Endothelial cell of hepatic sinusoid (primary cell): ENCODE results near the gene PGS1.

ENCODE experiments used
- in situ Hi-C: cut with HindIII; loops from 2 replicates; pipeline ENCODE4 v1.10.0; 2017; ENCODE audit warnings: low sequenced_read_pairs

Gene PGS1

GRCh38 chr17:78421534-78422266 lies 43.3 kb downstream of the PGS1 start:
- in situ Hi-C loops = no loop called here

GRCh38 chr17:78422267-78422605 lies 43.8 kb downstream of the PGS1 start:
- in situ Hi-C loops = no loop called here

DNA sequence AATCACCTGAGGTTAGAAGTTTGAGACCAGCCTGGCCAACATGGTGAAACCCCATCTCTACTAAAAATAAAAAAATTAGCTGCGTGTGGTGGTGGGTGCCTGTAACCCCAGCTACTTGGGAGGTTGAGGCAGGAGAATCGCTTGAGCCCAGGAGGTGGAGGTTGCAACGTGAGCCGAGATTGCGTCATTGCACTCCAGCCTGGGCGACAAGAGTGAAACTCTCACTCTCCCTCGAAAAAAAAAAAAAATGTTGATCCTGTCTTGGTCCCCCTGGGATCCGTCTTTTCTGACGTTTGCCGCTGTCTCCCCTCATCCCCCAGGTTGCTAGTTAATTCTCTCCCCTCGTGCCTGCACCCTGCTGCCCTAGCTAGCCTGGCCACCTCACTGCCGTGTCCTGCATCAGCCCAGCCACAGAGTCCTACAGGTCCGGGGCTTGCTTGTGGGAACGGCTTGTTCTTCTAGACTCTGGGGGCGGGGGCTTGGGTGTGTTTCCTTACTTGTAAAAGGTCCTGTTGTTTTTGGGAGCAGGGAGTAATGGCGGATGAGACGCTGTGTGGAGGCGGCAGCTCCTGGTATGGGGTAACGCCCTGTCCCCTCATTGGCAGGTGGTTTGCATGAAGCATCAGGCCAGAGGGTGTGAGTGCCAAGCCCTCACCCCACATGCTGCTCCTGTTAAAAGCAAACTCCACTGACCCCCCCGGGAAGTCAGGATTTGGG lies 44.6 kb downstream of the PGS1 start:
- in situ Hi-C loops = no loop called here

DNA sequence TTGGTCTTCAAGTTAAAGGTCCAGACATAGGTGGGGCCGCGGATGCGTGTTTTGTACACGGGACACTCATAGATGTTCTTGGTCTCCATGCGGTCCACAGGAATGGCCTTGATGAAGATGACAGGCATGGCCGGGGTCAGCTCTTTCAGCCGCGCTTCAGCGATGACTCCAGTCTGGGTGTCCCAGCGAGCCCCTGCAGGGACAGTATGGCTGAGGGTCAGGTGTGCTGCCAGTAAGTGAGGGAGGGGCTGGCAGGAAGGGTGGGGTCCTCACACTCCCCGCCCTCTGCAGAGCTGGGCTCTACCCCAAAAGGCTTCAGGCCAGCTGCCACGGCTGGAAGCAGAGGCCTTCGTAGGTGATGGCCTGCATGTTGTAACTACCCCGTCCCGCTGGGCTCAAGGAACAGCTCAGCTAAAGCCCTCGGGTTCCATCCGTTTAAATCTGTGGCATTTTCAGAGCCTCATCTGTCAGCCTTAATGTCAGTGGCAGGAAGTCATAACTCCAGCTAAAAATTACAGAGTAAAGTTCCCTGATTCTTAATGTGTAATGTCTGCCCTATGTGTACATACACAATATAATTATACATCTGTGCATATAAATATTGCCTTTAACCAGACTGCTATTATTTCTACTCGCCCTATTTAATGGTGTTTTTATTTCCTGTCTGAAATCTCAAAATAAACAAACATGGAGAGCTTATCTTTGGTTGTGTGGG lies 45.7 kb downstream of the PGS1 start:
- in situ Hi-C loops = no loop called here

GRCh38 chr17:78425429-78425828 lies 47.0 kb downstream of the PGS1 start:
- in situ Hi-C loops = no loop called here

DNA sequence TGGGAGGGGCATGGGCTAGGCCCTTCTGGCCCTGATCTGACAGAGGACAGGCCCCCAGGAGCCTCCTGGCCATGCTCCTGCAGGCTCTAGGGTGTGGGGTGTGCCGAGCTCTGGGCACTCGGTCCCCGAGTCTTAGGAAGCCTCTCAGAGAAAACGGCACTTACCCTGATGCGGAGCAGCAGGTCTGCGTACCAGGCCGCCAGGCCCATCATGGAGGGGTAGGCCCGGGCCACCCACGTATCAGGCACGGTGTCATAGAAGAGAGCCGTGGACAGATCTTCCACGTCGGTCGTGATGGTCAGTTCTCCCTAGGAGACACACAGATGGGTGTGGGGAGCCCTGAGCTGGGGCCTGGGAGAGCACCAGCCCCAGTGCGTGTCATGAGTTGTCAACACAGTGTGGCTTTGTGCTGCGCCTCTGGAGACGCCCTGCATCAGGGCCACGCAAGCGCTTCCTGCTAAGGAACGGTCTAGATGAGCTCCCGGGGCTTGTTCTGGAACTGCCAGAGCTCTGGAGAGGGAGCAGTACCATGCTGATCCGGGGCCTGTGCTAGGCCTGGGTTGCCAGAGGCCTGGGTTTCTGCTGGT lies 47.9 kb downstream of the PGS1 start:
- in situ Hi-C loops = no loop called here

DNA sequence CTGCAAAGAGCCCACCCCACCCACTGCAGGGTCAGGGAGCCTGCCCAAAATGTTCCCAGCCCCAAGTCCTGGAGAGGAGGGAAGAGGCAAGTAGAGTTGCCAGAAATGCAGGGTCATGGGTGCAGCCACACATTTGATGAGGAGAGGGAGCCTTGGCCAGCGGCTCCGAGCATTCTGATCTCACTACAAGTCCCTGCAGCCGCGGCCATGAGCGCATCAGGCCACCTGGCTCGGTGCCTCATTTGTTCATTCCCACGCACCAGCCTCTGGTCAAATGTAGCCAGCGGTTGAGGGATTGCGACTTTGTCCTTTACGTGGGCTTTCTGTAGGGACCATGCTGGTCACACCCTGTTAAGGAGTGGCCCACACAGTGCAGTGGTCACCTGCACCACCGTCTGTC lies 48.7 kb downstream of the PGS1 start:
- in situ Hi-C loops = no loop called here

DNA sequence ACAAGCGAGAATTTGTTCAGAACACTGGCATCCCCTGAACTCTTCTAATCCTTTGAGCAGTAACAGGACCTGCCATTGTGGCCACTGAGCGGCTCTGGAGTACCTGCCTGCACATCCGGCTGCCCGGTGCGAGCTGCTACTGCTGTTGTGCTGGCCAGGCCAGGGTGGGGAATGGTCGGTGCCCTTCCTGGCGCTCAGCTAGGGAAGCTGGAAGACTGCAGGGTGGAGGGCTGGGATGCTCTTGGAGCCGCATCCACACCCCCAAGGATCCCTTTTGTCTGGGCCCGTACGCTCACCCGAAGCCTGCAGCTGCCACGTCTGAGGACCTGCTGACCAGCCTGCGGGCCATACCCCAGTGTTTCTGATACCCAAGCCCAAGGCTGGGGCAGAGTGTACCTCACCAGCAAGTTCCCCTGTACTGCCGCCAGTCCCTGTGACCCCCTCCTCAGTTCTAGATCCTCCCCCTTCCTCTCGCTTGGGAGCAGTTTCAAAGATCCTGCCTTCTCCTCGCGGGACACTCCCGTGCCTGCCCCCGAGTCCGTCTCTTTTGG lies 49.7 kb downstream of the PGS1 start:
- in situ Hi-C loops = no loop called here

- in situ Hi-C loops = no loop called here
Observed at GRCh38 chr17:78428836-78429617, 50.6 kb downstream of the PGS1 start.

- in situ Hi-C loops = no loop called here
Observed at GRCh38 chr17:78429618-78429995, 51.2 kb downstream of the PGS1 start.

- in situ Hi-C loops = no loop called here
Observed at GRCh38 chr17:78430892-78431691, 52.6 kb downstream of the PGS1 start.

- in situ Hi-C loops = no loop called here
Observed at GRCh38 chr17:78431692-78431958, 53.2 kb downstream of the PGS1 start.

- in situ Hi-C loops = no loop called here
Observed at GRCh38 chr17:78432226-78433012, 54.0 kb downstream of the PGS1 start.

- in situ Hi-C loops = no loop called here
Observed at GRCh38 chr17:78433013-78433727, 54.7 kb downstream of the PGS1 start.

- in situ Hi-C loops = no loop called here
Observed at GRCh38 chr17:78433780-78434335, 55.4 kb downstream of the PGS1 start.

DNA sequence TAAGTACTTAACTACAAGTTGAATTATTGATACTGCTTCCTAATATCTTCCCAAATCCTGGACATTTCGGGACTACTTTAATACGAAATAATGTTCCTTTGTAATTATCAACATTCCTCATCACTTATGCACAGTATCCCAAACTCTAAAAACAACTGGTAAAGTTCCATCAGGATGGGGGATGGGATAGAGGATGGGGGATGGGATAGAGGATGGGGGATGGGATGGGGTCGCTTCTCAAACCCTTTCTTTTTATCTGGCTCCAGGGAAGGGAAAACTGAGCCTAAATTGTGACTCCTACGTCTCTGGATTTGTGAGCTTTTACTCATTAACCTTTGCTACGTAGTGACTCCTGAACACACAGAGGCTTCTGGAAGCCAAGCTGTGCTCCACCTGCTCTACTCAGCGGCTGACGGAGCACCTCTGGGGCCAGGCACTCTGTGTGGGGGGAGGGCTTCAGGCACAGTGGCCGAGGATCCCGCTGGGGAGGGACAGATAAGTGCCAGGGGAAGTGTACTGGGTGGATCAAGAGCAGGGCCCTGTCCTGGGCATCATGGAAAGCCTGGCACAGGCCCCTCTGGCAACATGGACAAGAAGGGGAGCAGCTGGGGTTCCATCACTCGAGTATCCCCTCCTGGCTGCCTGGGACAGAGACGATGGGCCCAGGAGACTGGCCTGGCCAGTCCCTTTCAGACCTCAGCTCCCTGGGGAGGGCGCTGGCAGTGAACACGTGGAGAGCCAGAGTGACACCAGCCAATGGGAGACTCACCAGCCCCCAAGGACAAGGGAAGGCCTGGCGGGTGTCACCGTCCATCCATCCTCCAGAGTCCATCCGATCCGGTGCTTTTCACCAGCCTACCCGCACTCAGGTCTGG lies 56.2 kb downstream of the PGS1 start:
- in situ Hi-C loops = no loop called here

DNA sequence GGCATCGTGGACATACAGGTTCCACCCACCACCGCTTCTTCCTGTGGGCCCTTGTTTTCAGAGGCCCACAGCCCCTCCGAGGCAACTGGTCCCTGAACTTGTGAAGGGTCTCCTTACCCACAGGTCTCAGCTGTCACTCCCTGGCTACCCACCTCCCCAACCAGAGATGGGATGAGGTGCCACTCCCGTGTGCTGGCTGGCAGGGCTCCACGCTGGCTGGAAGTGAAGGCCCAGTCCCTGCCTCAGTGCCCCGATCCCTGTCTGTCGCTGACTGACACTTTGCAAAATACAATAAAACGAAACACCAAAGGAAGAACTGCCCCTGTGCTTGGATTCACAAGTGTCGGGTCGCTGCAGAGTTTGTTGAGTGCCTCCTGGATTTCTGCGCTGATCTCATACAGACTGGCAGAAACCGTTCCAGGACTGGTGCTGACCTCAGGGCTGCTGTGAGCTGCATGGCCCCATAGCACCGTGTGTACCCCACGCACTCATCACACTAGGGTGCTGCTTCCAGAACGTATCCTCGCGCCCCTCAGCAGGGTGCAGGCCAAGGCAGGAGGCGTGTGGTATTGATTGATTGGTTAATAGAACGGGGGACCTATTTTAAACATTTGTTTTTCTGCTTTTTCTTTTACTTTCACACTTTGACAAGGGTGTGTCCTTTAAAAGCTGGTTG lies 57.0 kb downstream of the PGS1 start:
- in situ Hi-C loops = no loop called here
